SH-SY5Y (cell line): ENCODE results near the gene GPR179.

Source experiments
- GATA2 ChIP-seq: IDR thresholded peaks from 2 replicates; pipeline ENCODE4 v1.6.1; 2011; ENCODE audit warnings: mild to moderate bottlenecking, low read depth, low read length
- GATA3 ChIP-seq: IDR thresholded peaks from 2 replicates; pipeline ENCODE4 v1.6.1; 2011; ENCODE audit warnings: low read depth, mild to moderate bottlenecking, low read length, moderate library complexity

GRCh38 chr17:38320482-38320881 lies 23.3 kb downstream of the GPR179 start:
- no peak for TF ChIP-seq GATA2
- no peak for TF ChIP-seq GATA3
